ENCODE results near the gene F2.

Gene F2

DNA sequence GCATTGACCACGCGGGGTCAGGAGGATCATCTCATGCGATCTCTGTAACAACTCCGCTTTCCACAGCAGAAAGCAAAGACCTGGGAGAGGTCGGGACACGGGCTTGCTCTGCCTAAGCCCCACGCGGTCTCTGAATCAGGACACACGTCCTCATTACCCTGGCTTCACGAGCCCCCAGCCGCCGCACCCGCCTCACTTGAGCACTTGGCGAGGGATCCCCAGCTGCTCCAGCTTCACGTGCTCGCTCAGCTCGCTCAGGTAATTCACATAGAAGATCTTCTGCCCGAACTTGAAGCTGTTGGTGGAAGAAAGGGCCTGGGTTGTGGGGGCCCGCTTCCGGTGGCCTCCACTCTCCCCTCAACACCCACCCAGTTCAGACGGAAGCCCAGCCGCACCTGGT is 38.2 kb upstream of the F2 start:
- Histone ChIP-seq H3K9ac (peak overlapping the region in 1 of 11 experiments; percentile 26; a peak in 1 of 22 replicates), H3K4me2 (no peak overlapping the region), H3K4me3 (no peak overlapping the region), H3K27ac (peak overlapping the region in 2 of 11 experiments; percentile 29 to 40; a peak in 6 of 22 replicates), H3K36me3 (peaks cover 55 to 91% (median 74%) of the 10 kb centered on the region in 11 experiments), H3K4me1 (peaks cover 35 to 61% (median 52%) of the 10 kb centered on the region in 10 experiments), H3K27me3 (no peaks in the 10 kb centered on the region), H4K20me1 (no peaks in the 10 kb centered on the region), H3K9me3 (replicated peaks in 1 of 11) (no peaks in the 10 kb centered on the region)
- no peak for TF ChIP-seq Cebpa-rat (IDR thresholded peaks at IDR 0.05)

DNA sequence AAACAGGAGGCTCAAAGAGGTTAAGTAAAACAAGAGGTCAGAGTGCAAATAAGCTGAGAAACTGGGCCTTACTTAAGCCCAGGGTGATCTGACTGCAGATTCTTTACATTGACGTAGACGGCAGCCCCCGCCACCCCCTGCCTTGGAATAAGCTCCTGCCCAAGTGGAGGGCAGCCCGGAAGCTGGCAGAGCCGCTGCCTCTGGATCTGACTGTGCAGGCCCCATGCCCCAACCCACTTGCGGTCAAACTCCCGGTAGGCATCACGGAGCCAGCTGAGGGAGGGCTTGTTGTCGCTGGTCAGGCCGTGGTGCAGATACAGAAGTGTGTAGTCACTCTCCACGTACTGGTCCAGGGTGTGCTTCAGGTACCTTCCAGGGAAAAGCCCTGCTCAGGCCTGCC is 37.2 kb upstream of the F2 start:
- H3K4me3 ChIP-seq: no peak overlapping the region
- peak overlapping the region in 4 of 11 experiments; percentile 8 to 45 (median 26); a peak in 5 of 22 replicates for H3K27ac ChIP-seq
- no peaks in the 10 kb centered on the region for H4K20me1 ChIP-seq
- H3K4me2 ChIP-seq: no peak overlapping the region
- peaks cover 65 to 94% (median 81%) of the 10 kb centered on the region in 11 experiments for H3K36me3 ChIP-seq
- TF ChIP-seq Cebpa-rat (IDR thresholded peaks at IDR 0.05): no peak
- H3K4me1 ChIP-seq: peaks cover 29 to 60% (median 48%) of the 10 kb centered on the region in 10 experiments
- no peaks in the 10 kb centered on the region for H3K9me3 ChIP-seq (replicated peaks in 1 of 11)
- no peaks in the 10 kb centered on the region for H3K27me3 ChIP-seq
- H3K9ac ChIP-seq: 0 out of 22 replicates have a peak overlapping the region, but pooled peaks of 1 of the 11 experiments have one; percentile 10

DNA sequence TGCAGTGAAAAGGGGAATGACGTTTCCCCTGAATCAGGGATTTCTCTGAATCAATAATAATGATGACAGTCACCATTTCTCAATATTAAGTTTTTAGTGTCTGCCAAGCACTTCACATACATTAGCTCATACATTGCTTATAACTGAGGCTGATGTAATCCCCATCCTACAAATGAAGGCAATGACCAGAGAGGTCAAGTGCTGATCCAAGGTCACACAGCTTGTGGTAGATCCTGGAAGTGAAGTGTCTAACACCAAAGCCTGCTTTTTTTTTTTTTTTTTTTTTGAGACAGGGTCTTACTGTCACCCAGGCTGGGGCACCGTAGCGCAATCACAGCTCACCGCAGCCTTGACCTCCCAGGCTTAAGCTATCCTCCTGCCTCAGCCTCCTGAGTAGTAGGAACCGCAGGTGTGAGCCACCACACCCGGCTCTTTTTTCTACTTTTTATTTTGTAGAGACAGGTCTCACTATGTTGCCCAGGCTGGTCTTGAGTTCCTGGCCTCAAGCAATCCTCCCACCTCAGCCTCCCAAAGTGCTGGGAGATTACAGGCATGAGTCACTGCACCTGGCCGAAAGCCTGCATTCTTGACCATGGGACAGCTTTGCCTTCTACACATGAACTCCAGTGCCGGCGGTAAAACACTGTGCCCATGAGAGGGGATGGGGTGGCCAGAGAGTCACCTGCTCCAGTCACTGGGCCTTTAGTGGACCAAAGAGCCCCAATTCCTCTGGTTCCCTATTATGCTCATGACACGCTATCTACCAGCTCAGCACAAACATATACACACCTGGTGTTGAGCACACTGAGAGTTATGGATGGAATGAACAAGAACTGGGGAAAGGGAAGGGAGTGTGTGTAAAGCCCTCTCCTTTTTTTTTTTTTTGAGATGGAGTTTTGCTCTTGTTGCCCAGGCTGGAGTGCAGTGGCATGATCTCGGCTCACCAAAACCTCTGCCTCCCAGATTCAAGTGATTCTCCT is 36.0 kb upstream of the F2 start:
- H4K20me1 ChIP-seq: no peaks in the 10 kb centered on the region
- no peak overlapping the region for H3K9ac ChIP-seq
- H3K36me3 ChIP-seq: peaks cover 77 to 100% (median 90%) of the 10 kb centered on the region in 11 experiments
- H3K4me2 ChIP-seq: no peak overlapping the region
- no peaks in the 10 kb centered on the region for H3K27me3 ChIP-seq
- TF ChIP-seq Cebpa-rat (IDR thresholded peaks at IDR 0.05): no peak
- H3K4me3 ChIP-seq: no peak overlapping the region
- peaks cover 29 to 60% (median 47%) of the 10 kb centered on the region in 10 experiments for H3K4me1 ChIP-seq
- peak overlapping the region in 5 of 11 experiments; percentile 1 to 52 (median 23); a peak in 3 of 22 replicates for H3K27ac ChIP-seq
- H3K9me3 ChIP-seq (replicated peaks in 1 of 11): no peaks in the 10 kb centered on the region

DNA sequence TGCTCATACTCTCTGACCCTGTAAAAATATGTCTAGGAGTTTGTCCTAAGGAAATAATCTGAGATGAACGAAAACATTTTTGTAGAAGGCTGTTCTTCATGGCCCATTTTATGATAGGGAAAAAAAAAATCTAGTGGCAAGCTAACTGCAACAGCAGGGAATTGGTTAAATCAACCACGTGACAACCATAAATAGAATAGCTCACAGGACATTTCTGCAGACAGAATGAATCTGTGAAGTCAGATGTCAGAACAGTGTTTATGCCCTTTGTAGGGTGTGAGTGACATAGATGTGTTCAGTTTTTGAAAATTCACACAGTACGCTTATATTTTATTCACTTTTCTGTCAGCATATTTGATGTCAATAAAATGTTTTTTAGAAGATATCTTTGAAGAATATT is 34.6 kb upstream of the F2 start:
- Histone ChIP-seq H3K4me2 (peak overlapping the region in 6 of 11 experiments; percentile 1 to 50 (median 46); a peak in 8 of 22 replicates), H3K36me3 (peaks cover 77 to 100% (median 89%) of the 10 kb centered on the region in 11 experiments), H3K4me1 (peaks cover 23 to 58% (median 40%) of the 10 kb centered on the region in 10 experiments), H4K20me1 (no peaks in the 10 kb centered on the region), H3K27ac (peak overlapping the region in 8 of 11 experiments; percentile 20 to 52 (median 40); a peak in 8 of 22 replicates), H3K9ac (peak overlapping the region in 4 of 11 experiments; percentile 3 to 54 (median 32); a peak in 4 of 22 replicates), H3K27me3 (no peaks in the 10 kb centered on the region), H3K4me3 (no peak overlapping the region), H3K9me3 (replicated peaks in 1 of 11) (no peaks in the 10 kb centered on the region)
- TF ChIP-seq Cebpa-rat (IDR thresholded peaks at IDR 0.05): no peak

DNA sequence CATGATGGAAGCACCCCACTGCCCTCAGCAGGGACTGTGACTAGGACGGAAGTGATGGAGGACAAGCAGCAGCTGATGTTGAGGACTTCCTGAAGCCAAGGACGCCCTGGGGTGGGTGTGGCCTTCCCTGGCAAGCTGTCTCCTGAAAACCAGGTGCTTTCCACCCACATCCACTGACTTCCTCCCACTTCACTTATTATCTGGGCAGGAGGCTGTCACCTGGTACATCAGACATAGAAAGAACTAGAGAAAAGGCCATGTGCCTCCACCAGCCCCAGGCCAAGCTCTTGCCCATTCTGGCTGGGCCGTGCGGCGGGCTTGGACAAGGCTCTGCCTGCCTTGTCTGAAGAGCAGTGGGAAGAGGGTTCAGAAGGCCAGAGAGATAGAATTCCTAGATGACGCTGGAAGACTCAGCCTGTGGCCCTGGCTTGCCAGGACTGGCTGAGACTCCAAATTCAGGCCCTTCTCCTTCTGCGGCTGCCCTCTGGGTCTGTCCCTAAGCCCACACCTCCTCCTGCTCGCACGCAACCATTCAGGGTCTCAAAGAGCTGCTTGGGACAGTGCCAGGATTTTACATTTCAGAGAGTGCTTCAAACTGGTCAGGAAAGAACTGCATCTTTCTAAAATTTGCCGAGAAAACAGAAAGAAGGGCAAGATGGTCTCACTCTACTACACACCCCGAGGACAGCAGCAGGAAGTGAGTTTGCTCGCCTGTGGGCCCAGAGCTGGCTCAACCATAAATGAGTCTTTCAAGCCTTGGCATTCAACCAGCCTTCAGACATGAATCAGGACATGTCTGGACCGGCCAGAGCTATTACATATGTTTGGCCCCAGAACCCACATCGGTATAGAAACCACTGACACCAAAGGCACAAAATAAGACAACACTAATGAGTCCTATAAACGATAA is 31.9 kb upstream of the F2 start:
- H3K4me2 ChIP-seq: peak overlapping the region in 10 of 11 experiments; percentile 2 to 38 (median 16); a peak in 16 of 22 replicates
- 0 out of 22 replicates have a peak, but pooled peaks cover 0 to 5% (median 0%) of the 10 kb centered on the region in 11 experiments for H4K20me1 ChIP-seq
- no peak for TF ChIP-seq Cebpa-rat (IDR thresholded peaks at IDR 0.05)
- H3K4me3 ChIP-seq: peak overlapping the region in 1 of 10 experiments; percentile 7; a peak in 1 of 20 replicates
- H3K27me3 ChIP-seq: no peaks in the 10 kb centered on the region
- H3K36me3 ChIP-seq: peaks cover 62 to 100% (median 86%) of the 10 kb centered on the region in 11 experiments
- H3K27ac ChIP-seq: peak overlapping the region in 10 of 11 experiments; percentile 12 to 61 (median 54); a peak in 17 of 22 replicates
- H3K9ac ChIP-seq: peak overlapping the region in 7 of 11 experiments; percentile 6 to 42 (median 14); a peak in 5 of 22 replicates
- peaks cover 23 to 56% (median 40%) of the 10 kb centered on the region in 10 experiments for H3K4me1 ChIP-seq
- no peaks in the 10 kb centered on the region for H3K9me3 ChIP-seq (replicated peaks in 1 of 11)

DNA sequence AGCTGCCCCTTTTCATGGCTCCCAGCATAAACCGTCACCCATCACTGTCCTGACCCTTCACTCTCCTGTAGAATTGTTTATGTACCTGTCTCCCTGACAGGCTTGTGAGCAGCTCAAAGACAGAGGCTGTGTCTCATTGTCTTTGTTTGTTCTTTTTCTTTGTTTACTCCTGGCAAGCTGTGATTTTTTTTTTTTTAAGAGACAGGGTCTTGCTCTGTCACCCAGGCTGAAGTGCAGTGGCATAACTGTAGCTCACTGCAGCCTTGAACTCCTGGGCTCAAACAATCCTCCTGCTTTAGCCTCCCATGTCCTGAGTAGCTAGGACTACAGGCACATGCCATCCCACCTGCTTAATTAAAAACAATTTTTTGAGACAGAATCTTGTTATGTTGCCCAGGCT is 28.3 kb upstream of the F2 start:
- H3K9ac ChIP-seq: peak overlapping the region in 1 of 11 experiments; percentile 20; a peak in 1 of 22 replicates
- no peak overlapping the region for H3K4me2 ChIP-seq
- H3K27me3 ChIP-seq: no peaks in the 10 kb centered on the region
- peaks cover 74 to 100% (median 95%) of the 10 kb centered on the region in 11 experiments for H3K36me3 ChIP-seq
- H3K27ac ChIP-seq: no peak overlapping the region
- TF ChIP-seq Cebpa-rat (IDR thresholded peaks at IDR 0.05): no peak
- H4K20me1 ChIP-seq: peaks cover 0 to 23% (median 0%) of the 10 kb centered on the region in 11 experiments; a peak in 7 of 22 replicates
- peaks cover 16 to 35% (median 23%) of the 10 kb centered on the region in 10 experiments for H3K4me1 ChIP-seq
- no peak overlapping the region for H3K4me3 ChIP-seq
- no peaks in the 10 kb centered on the region for H3K9me3 ChIP-seq (replicated peaks in 1 of 11)

DNA sequence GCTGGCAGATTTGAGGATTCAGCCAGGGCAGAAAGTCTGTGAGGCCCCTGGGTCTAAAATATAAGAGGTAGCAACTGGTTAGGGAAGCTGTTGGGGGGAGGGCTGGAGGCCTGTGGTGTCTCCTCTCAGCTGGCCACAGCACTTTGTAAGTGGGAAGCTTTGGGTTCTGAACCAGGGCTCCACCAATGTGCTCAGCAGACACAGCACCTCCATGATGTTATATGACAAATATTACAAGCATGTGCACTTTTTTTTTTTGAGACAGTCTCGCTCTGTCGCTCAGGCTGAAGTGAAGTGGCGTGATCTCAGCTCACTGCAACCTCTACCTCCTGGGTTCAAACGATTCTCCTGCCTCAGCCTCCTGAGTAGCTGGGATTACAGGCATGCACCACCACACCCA is 26.6 kb upstream of the F2 start:
- H3K4me1 ChIP-seq: peaks cover 6 to 22% (median 19%) of the 10 kb centered on the region in 10 experiments
- H3K9me3 ChIP-seq (replicated peaks in 1 of 11): no peaks in the 10 kb centered on the region
- no peaks in the 10 kb centered on the region for H3K27me3 ChIP-seq
- H3K9ac ChIP-seq: no peak overlapping the region; a peak in 1 of 22 replicates
- TF ChIP-seq Cebpa-rat (IDR thresholded peaks at IDR 0.05): no peak
- H3K27ac ChIP-seq: peak overlapping the region in 3 of 11 experiments; percentile 34 to 35 (median 34); a peak in 5 of 22 replicates
- H3K4me2 ChIP-seq: no peak overlapping the region
- peaks cover 64 to 100% (median 88%) of the 10 kb centered on the region in 11 experiments for H3K36me3 ChIP-seq
- H4K20me1 ChIP-seq: peaks cover 0 to 41% (median 11%) of the 10 kb centered on the region in 11 experiments; a peak in 9 of 22 replicates
- H3K4me3 ChIP-seq: no peak overlapping the region

DNA sequence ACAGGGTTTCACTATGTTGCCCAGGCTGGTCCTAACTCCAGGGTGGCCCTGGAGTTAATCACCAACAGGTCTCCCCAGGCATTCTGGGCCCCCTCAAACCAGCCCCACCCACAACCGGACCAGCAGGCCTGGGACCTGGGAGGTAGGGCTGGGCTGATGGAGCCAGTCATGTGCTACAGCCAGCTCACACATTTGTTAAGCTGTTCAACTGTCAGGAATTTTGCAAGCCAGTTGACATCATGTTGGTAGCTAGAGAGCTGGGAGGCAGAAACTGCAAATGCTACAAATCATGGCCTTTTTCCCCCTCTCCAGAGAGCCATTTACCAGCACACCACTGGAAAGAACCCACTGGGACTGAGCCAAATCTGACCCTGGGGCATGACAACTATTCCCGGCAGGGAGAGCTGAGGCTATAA is 25.4 kb upstream of the F2 start:
- no peak for TF ChIP-seq Cebpa-rat (IDR thresholded peaks at IDR 0.05)
- Histone ChIP-seq H3K4me2 (no peak overlapping the region), H3K9ac (peak overlapping the region in 2 of 11 experiments; percentile 11 to 18; a peak in 2 of 22 replicates), H3K9me3 (replicated peaks in 1 of 11) (no peaks in the 10 kb centered on the region), H4K20me1 (peaks cover 0 to 46% (median 14%) of the 10 kb centered on the region in 11 experiments; a peak in 9 of 22 replicates), H3K4me1 (peaks cover 2 to 22% (median 19%) of the 10 kb centered on the region in 10 experiments; a peak in 19 of 20 replicates), H3K36me3 (peaks cover 53 to 94% (median 77%) of the 10 kb centered on the region in 11 experiments), H3K27ac (peak overlapping the region in 3 of 11 experiments; percentile 15 to 23 (median 23); a peak in 1 of 22 replicates), H3K27me3 (no peaks in the 10 kb centered on the region), H3K4me3 (no peak overlapping the region)

Measured in BLaER1 treated with 17β-estradiol and CSF1 and Interleukin-3, amounts not matched to agents 10 nM and 100 nM (cell line).